Caco-2 (cell line): ENCODE measurements around the gene CISD1. TPM values are rescaled to one million over a fixed set of nuclear protein-coding genes. Genes with fewer than 3 reads are reported as not detected.
A peak's percentile ranks its signal among the peaks of the same experiment; 100 is the strongest.

Experiments
- BruUV-seq: library from RNA; stranded (reverse); fragments of 400-500 nt; replicated peaks from 2 replicates; lab custom pipeline; 2021; lab: Mats Ljungman, UMichigan
- CTCF ChIA-PET: fragments of 300-600 bp; sonication (Branson Sonifier 250); formaldehyde crosslinking; loops from one replicate; lab custom pipeline; 2022; ENCODE audit warnings: antibody characterized with exemption; lab: Charles Lee
- POLR2A ChIA-PET: fragments of 300-600 bp; sonication (Branson Sonifier 250); formaldehyde crosslinking; loops from one replicate; lab custom pipeline; 2022; ENCODE audit warnings: antibody characterized with exemption; lab: Charles Lee
- DNase-seq, 2 experiments: peaks; one replicate each; pipeline versions ENCODE4 v3.0.0 to v3.0.0-alpha.2; 2020 to 2022
- H3K27me3 ChIP-seq: replicated peaks from 2 replicates; pipeline ENCODE4 v1.6.0; 2011; ENCODE audit warnings: low read length; ENCODE audit not compliant: control insufficient read depth, insufficient read depth
- H3K36me3 ChIP-seq: 2 replicates; pipeline ENCODE4 v1.5.1; 2011; ENCODE audit warnings: low read length; ENCODE audit not compliant: control insufficient read depth, insufficient read depth
- H3K4me1 ChIP-seq: fragments of 250-450 bp; sonication (Bioruptor Pico); 2 replicates; pipeline ENCODE4 v1.5.1; 2020; ENCODE audit warnings: mild to moderate bottlenecking
- H3K4me3 ChIP-seq: 2 replicates; pipeline ENCODE4 v1.5.1; 2011; ENCODE audit warnings: low read depth, mild to moderate bottlenecking, control low read depth, low read length
- H3K9me3 ChIP-seq: fragments of 250-450 bp; sonication (Bioruptor Pico); 2 replicates; pipeline ENCODE4 v1.5.1; 2020; ENCODE audit warnings: mild to moderate bottlenecking, moderate library complexity
- H3K27ac Mint-ChIP-seq: one replicate; pipeline ENCODE4 v1.8.0; 2022; ENCODE audit warnings: mixed read lengths; ENCODE audit not compliant: unreplicated experiment
- H3K27me3 Mint-ChIP-seq: one replicate; pipeline ENCODE4 v1.8.0; 2022; ENCODE audit warnings: mixed read lengths; ENCODE audit not compliant: insufficient read depth, unreplicated experiment
- H3K36me3 Mint-ChIP-seq: one replicate; pipeline ENCODE4 v1.8.0; 2022; ENCODE audit warnings: mild to moderate bottlenecking, mixed read lengths; ENCODE audit not compliant: insufficient read depth, unreplicated experiment
- H3K4me1 Mint-ChIP-seq: one replicate; pipeline ENCODE4 v1.8.0; 2022; ENCODE audit warnings: low read depth, mixed read lengths; ENCODE audit not compliant: unreplicated experiment
- H3K4me3 Mint-ChIP-seq: one replicate; pipeline ENCODE4 v1.8.0; 2022; ENCODE audit warnings: mild to moderate bottlenecking, moderate library complexity, mixed read lengths; ENCODE audit not compliant: unreplicated experiment
- H3K9me3 Mint-ChIP-seq: one replicate; pipeline ENCODE4 v1.8.0; 2022; ENCODE audit warnings: mixed read lengths; ENCODE audit not compliant: unreplicated experiment
- CTCF ChIP-seq, 2 experiments: fragments of 200-600 bp in 1 of 2; IDR thresholded peaks; 1 replicate in 1 of 2; 2 replicates in 1 of 2; pipeline versions ENCODE4 v1.5.1 to v1.8.0; 2011 to 2022; ENCODE audit warnings: antibody characterized with exemption in 1 of 2, control low read depth in 1 of 2, inconsistent platforms in 1 of 2, low read depth in 1 of 2, low read length in 1 of 2, mild to moderate bottlenecking in 1 of 2, moderate library complexity in 1 of 2; ENCODE audit not compliant: insufficient read depth in 1 of 2, severe bottlenecking in 1 of 2, unreplicated experiment in 1 of 2
- intact Hi-C: fragments of 100-400 bp; cut with micrococcal nuclease; formaldehyde crosslinking; loops from one replicate; pipeline ENCODE4 v1.10.0; 2022; ENCODE audit not compliant: unreplicated experiment
- total RNA-seq: library from RNA; stranded (reverse); gene quantifications from 2 replicates; pipeline ENCODE4 v1.2.3, GENCODE V29; 2022

CISD1 gene
- total RNA-seq, 1 experiment from 2014 or later: 98.3 TPM

GRCh38 chr10:58331646-58332045 lies 62.7 kb downstream of the CISD1 start:
- Histone ChIP-seq H3K9me3 (no peaks in the 10 kb centered on the region), H3K4me1 (peaks cover 8% of the 10 kb centered on the region), H3K4me3 (no peak overlapping the region), H3K27me3 (no peaks in the 10 kb centered on the region; the same call in 1 of the 2 replicates), H3K36me3 (no peaks in the 10 kb centered on the region)
- peaks cover 10% of the 10 kb centered on the region for H3K4me1 Mint-ChIP-seq
- DNase-seq: no peak
- peaks cover 12% of the 10 kb centered on the region for H3K27me3 Mint-ChIP-seq
- no peak overlapping the region for H3K4me3 Mint-ChIP-seq
- H3K9me3 Mint-ChIP-seq: no peaks in the 10 kb centered on the region
- H3K27ac Mint-ChIP-seq: no peak overlapping the region
- intact Hi-C loops: no loop called here
- no peak for TF ChIP-seq CTCF (IDR thresholded peaks at IDR 0.05; ENCODE audit: insufficient read depth in 1 of 2, low read depth in 1 of 2, low read length in 1 of 2, severe bottlenecking in 1 of 2, unreplicated experiment in 1 of 2)
- ChIA-PET CTCF (interaction anchor here (0.6 kb wide), 1 partner anchor 407 kb away, joined by 4 read pairs; no protein-coding TSS in a partner anchor), POLR2A (interaction anchor here (0.7 kb wide), 1 partner anchor 1490 kb away, joined by 5 read pairs; no protein-coding TSS in a partner anchor)
- no TSS peak for BruUV-seq
- H3K36me3 Mint-ChIP-seq: peaks cover 6% of the 10 kb centered on the region

GRCh38 chr10:58334817-58335305 lies 65.9 kb downstream of the CISD1 start, which contains the start of gene UBE2D1:
UBE2D1 (plus strand) TSS chr10:58335006; CDS start chr10:58335202, 196 bp downstream.
- no peaks in the 10 kb centered on the region for H3K9me3 ChIP-seq
- peak within 1 kb of the TSS; percentile 83 for H3K4me3 ChIP-seq
- peaks cover 16% of the 10 kb centered on the region for H3K4me1 Mint-ChIP-seq
- H3K27me3 Mint-ChIP-seq: peaks cover 8% of the 10 kb centered on the region
- intact Hi-C loops: loop anchor here (1.0 kb wide), 3 partner anchors 36 to 66 kb away; partner anchors contain the start of genes CISD1 and TFAM
- DNase-seq: peak; percentile 95 to 97
- peak within 1 kb of the TSS; percentile 84 for H3K4me3 Mint-ChIP-seq
- H3K9me3 Mint-ChIP-seq: no peaks in the 10 kb centered on the region
- ChIA-PET CTCF (interaction anchor here (0.5 to 1.0 kb wide), 5 partner anchors 18 to 1966 kb away, joined by 3 to 5 read pairs (median 3); no protein-coding TSS in a partner anchor), POLR2A (no interaction called here)
- peak; percentile 45 to 59 for TF ChIP-seq CTCF (IDR thresholded peaks at IDR 0.05; ENCODE audit: insufficient read depth in 1 of 2, low read depth in 1 of 2, low read length in 1 of 2, severe bottlenecking in 1 of 2, unreplicated experiment in 1 of 2)
- H3K36me3 Mint-ChIP-seq: peaks cover 6% of the 10 kb centered on the region
- H3K4me1 ChIP-seq: peaks cover 8% of the 10 kb centered on the region
- no TSS peak for BruUV-seq
- H3K36me3 ChIP-seq: no peaks in the 10 kb centered on the region
- peak within 1 kb of the TSS; percentile 84 for H3K27ac Mint-ChIP-seq
- H3K27me3 ChIP-seq: no peaks in the 10 kb centered on the region; the same call in 1 of the 2 replicates

DNA sequence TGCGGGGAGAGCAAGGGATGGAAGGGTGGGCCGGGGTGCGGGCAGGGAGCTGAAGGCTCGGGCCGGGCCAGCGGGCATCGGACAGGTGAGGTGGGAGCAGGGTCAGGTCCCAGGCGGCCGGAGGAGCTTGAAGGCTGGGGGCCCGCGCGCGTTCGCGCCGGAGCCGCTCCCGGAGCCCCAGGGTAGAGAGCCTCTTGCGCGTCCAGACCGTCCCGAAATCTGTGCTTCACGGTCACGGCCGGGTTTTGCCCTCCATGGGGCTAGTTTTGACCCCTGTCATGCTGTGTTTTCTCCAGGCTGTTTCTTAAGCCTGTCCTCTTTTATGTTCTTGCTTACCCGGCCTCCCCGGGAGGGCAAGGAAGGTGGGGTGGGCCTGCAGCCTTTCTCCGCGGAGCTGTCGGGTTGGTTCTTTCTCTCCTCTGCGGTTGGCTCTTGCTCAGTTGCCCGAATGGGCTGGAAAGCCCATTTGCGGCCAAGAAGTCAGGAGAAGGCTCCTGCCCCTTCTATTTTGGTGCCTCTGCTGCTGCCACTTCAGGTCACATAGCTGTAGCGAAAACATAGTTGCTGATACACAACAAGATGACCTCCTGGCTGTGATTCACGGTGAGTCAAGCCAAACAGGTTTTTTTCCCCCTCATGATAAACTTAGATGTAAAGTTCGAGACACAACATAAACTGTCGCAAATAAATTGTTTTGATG lies 66.5 kb downstream of the CISD1 start:
- Mint-ChIP-seq H3K36me3 (peaks cover 6% of the 10 kb centered on the region), H3K27ac (peak overlapping the region; percentile 84), H3K4me3 (peak overlapping the region; percentile 84), H3K4me1 (peaks cover 16% of the 10 kb centered on the region), H3K9me3 (no peaks in the 10 kb centered on the region), H3K27me3 (peaks cover 8% of the 10 kb centered on the region)
- no TSS peak for BruUV-seq
- Histone ChIP-seq H3K9me3 (no peaks in the 10 kb centered on the region), H3K4me3 (peak overlapping the region; percentile 83), H3K36me3 (no peaks in the 10 kb centered on the region), H3K4me1 (peaks cover 8% of the 10 kb centered on the region), H3K27me3 (no peaks in the 10 kb centered on the region; the same call in 1 of the 2 replicates)
- ChIA-PET CTCF (interaction anchor here (0.6 to 1.0 kb wide), 3 partner anchors 12 to 79 kb away, joined by 3 to 5 read pairs (median 3); no protein-coding TSS in a partner anchor), POLR2A (interaction anchor here (0.8 kb wide), 1 partner anchor 67 kb away, joined by 3 read pairs; the partner anchor contains the start of gene CISD1)
- no peak for TF ChIP-seq CTCF (IDR thresholded peaks at IDR 0.05; ENCODE audit: insufficient read depth in 1 of 2, low read depth in 1 of 2, low read length in 1 of 2, severe bottlenecking in 1 of 2, unreplicated experiment in 1 of 2)
- intact Hi-C loops: loop anchor here (1.0 kb wide), 1 partner anchor 36 kb away; no protein-coding TSS in a partner anchor
- peak; percentile 46 to 61 for DNase-seq
